ENCODE measurements around the gene RPL41.

DNA sequence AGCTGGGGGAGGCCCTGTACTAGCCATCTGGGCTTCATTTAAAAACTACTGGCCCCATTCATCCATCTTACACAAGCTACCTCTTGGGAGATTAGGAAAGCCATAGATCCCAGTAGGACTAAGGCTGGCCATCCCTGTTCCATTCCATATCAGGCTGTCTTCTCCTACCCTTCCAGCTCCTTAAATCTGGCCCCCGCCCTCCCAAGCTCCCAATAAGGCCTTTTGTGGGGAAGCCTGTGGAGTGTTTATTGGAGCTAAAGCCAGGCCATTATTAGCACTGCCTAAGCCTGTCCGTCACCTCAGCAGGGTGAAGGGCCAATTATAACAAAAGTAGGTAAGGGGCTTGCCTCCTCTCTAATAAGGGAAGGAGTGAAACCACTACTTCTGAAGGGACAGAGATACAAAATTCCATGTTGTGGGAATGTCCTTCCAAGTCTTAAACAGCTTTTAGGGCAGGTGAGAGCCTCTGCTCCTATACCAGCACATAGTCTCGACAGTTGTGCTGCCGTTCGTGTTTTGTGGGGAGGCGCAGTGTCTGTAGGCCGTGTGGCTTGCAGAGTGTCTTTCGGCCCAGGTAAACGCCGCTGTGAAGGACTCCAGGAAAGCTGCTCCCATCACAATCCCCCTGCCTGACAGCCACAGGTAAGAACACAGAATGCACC is 45.4 kb downstream of the RPL41 start:
- TF ChIP-seq, protein P1, sequence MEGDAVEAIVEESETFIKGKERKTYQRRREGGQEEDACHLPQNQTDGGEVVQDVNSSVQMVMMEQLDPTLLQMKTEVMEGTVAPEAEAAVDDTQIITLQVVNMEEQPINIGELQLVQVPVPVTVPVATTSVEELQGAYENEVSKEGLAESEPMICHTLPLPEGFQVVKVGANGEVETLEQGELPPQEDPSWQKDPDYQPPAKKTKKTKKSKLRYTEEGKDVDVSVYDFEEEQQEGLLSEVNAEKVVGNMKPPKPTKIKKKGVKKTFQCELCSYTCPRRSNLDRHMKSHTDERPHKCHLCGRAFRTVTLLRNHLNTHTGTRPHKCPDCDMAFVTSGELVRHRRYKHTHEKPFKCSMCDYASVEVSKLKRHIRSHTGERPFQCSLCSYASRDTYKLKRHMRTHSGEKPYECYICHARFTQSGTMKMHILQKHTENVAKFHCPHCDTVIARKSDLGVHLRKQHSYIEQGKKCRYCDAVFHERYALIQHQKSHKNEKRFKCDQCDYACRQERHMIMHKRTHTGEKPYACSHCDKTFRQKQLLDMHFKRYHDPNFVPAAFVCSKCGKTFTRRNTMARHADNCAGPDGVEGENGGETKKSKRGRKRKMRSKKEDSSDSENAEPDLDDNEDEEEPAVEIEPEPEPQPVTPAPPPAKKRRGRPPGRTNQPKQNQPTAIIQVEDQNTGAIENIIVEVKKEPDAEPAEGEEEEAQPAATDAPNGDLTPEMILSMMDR (IDR thresholded peaks at IDR 0.05) = no peak
- TF ChIP-seq POLR2A (IDR thresholded peaks at IDR 0.05) (no peak), POLR2AphosphoS5 (IDR thresholded peaks at IDR 0.05) (no peak)

Measured in upper lobe of left lung (tissue), 4 donors.